ENCODE results near the gene OR6N1. TPM values are rescaled to one million over a fixed set of nuclear protein-coding genes. Genes with fewer than 3 reads are reported as not detected.

The OR6N1 gene
- total RNA-seq, 1 donor from 2014 or later: not detected

DNA sequence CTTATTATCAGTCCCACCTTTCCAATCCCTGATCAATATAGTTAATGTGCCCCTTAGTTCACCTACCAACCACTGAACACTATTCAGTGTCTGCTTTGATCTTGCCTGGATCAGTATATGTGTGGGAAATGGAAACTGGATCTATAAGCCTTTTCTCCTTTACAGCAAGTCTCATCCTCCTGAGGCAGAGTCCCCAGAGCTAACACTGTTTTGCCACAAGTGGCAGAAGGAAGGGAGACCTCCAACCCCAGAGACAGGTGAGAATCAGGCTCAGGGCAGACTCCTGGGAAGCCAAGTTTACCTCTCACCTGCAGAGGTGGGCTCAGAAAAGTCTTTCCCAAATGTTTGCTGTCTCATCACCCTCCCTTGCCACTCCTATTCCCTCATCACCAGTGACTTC is 9.1 kb upstream of the OR6N1 start, which contains the start of gene OR6N2:
OR6N2 (minus strand) TSS at position 101 of the 400 bp plus-strand sequence. CDS start 3,569 bp downstream, outside the sequence.
- DNase-seq: no peak
- ATAC-seq: no peak

DNA sequence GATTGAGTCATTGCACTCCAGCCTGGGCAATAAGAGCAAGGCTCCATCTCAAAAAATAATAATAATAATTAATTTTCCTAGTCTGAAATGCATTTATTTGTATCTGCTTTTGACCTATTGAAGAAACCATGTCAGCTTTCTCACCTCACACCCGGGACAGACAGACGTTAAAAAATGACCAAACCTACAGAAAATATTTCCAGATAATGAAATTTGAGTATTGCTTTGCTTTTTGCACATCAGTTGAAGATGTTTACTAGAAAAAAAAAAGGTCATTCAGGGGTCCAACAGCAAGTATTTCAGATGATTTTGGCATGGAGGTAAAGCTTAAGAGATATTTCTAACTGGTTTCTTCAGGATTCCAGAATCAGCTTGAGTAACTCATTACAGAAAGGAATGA is 17.6 kb downstream of the OR6N1 start, which contains the start of gene OR6K6:
OR6K6 (plus strand) TSS at position 301 of the 400 bp plus-strand sequence. CDS start 168 bp downstream, outside the sequence.
- DNase-seq (no peak), ATAC-seq (no peak)
- intact Hi-C loops (cut with micrococcal nuclease): no loop called here

More for the DNA sequence above, 9.1 kb upstream of the OR6N1 start, which contains the start of gene OR6N2:
- intact Hi-C loops (cut with micrococcal nuclease): no loop called here

DNA sequence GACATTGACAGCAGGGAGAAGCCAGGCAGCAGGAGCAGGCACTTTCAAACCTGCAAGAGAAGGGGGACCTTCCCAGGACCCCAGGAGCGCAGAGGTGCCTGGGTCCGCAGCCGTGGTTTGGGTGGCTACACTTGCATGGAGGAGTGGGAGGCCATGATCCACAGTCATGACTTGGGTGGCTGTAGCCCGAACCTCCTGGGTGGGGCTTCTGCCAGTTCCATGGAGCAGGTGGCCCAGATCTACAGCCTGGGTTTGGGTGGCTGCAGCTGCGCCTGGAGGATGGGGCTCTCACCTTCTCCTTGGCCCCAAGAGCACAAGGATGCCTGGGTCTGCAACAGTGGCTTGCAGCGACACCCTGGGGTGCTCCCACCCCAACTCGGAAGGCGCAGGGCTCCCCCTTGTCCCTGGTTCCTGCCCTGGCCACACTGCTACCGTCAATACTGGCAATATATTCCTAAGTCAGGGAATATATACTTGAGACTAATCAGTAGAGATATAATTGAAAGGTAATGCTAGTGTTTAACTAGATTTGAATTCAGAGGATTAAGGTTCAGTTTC is 19.8 kb downstream of the OR6N1 start:
- DNase-seq (no peak), ATAC-seq (no peak)
- intact Hi-C loops (cut with micrococcal nuclease): no loop called here

DNA sequence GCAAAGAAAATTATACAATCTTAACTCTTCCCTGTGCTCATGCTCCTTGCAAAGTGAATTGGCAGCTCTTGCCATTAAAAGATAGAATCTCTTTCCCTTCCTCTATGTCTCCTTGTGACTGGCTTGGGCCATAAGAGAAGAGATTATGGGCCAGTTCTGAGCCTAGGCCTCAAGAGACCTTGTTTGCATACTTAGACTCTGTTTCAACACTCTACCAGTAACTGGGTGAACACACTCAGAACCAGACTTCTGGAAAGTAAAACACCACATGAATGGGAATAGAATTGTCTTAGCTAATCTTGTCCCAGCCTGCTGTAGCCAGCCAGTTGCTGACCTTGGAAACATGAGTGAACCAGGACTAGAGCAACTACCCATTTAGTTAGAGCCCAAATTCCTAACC is 36.1 kb downstream of the OR6N1 start:
- ATAC-seq: no peak
- intact Hi-C loops (cut with micrococcal nuclease): no loop called here
- no peak for DNase-seq

DNA sequence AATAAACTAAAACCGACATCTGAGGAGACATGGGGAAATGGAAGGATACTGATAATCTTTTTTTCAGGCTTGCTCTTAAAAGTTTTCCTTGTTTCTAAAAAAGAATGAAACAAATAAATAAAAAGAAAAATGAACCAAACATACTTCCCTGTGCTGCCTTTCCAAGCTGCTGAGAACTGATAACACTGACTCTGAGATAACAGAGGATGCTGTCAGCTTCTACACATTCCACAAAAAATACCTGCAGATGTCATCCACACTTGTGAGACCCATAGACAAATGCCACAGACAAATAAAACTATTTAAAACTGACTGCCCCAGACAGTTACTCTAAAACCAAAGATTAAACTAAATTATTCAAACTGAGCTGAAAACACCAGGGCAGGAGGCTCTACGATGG is 39.5 kb downstream of the OR6N1 start:
- intact Hi-C loops (cut with micrococcal nuclease): no loop called here
- ATAC-seq: no peak
- no peak for DNase-seq

DNA sequence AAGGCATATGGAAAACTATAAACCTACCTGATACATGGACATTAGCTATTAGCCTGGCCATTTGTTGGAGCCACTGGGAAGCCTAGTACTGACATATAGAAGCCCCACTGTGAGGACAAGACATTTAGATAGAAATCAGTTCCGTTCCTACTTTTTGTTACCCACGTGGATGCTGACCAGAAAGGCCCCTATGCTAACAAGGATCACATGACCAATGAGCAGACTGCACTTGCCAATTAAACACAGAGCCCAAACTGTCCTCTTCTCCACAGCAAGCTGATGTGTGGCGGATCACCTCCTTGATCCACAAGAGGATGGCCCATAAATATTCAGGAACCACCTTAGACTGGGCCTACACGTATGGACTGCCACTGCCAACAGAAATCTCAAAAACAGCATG is 40.3 kb downstream of the OR6N1 start:
- DNase-seq (no peak), ATAC-seq (no peak)
- intact Hi-C loops (cut with micrococcal nuclease): no loop called here

DNA sequence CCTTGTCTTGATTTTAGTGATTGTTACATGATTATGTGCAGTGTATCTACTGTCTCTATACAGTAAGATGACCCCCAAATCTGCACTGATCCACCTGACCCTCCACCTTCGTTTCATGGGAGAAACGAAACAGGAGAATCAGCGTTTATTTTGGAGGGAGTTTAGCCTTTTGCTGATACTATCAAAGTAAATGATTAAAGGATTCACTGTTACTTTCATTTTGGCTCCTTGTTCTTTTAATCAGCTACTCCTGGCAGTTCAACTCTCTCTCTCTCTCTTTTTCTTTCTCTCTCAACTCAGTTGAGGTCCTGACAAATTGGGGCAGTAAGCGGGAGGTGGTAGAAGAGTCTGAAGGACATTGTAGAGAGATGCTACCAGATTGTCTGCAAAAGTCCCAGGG is 41.5 kb downstream of the OR6N1 start:
- no peak for ATAC-seq
- intact Hi-C loops (cut with micrococcal nuclease): no loop called here
- no peak for DNase-seq

DNA sequence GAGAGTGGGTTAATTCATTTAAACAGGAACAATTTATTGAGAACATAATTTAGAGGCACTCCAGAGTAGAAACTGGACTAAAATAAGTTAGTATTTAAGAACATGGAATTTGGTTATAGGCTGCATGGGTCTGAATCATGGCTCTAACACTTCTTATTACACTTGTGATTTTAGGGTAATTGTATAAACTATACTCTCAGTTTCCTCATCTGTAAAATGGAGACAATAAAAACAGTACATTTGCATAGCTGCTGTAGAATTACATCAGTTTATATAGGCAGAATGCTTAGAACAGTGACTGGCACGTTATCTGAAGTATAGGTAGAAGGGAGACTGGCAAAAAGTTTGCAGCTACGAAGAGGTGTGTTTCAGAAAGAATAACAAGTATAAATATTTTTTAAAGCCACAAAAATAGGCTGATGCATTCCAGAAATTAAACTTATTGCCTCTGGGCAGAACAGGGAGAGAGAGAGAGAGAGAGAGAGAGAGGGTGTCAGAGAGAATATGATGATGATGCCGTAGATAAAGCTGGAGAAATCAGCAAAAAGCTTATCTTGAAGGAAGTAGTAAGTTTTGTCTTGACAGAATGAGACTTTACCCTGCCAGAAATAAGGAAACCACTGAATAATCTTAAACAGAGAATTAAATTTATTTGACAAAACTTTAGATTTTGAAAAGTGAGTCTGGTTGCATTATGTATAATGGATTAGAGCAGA is 43.3 kb downstream of the OR6N1 start:
- intact Hi-C loops (cut with micrococcal nuclease): no loop called here
- DNase-seq (no peak), ATAC-seq (no peak)

DNA sequence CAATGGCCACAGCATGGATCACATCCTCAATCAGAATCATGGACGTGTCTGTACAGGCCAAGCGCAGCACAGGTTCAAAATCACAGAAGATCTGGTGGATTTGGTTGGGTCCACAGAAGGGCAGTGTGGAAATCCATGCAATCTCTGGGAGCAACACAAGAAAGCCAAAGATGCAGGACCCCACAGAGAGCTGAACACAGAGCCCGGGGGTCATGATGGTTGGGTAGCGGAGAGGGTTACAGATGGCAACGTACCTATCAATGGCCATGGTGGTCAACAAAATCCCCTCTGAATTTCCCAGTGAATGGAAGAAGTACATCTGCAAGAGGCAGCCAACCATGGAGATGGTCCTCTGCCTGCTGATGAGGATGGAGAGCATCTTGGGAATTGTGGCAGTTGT is 47.6 kb downstream of the OR6N1 start:
- intact Hi-C loops (cut with micrococcal nuclease): no loop called here
- ATAC-seq (no peak), DNase-seq (no peak)

DNA sequence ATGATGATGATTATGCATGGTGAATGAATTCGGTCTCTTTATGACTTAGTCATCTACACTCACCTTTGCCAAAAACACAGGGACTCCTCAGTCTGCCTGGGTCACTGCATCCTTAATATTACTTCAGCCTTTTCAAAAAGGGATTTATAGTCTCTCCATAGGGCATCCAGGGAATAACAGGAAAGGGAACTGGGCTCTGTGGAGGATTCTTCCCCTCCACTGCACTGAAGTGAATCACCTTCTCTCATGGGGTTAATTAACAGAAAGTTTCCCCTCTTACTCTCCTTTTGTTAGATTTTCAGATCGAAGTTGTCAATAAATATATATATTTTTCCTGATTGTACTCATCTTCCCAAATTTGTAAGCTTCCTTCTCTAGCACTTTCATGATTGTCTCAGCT is 51.4 kb downstream of the OR6N1 start, which contains the start of gene OR6K3:
OR6K3 (minus strand) TSS at position 101 of the 400 bp plus-strand sequence. CDS start 2,605 bp downstream, outside the sequence.
- ATAC-seq (no peak), DNase-seq (no peak)
- intact Hi-C loops (cut with micrococcal nuclease): no loop called here

DNA sequence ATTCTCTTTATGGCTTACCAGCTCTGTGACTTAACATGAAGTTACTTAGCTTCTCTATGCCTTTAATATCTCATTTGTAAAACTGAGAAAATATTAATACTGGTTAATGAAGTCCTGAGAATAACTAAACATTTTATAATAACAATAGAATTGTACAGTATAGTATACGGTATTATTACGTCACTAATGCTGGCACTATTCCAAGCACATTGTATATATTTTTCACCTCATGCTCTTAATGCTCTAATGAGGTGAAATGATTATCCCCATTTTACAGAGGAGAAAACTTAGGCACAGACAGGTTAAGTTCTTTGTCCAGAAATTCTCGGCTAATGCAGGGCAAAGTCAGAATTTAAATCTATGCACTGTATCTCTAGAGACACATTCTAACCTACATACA is 52.3 kb downstream of the OR6N1 start:
- DNase-seq (no peak), ATAC-seq (no peak)
- intact Hi-C loops (cut with micrococcal nuclease): no loop called here

DNA sequence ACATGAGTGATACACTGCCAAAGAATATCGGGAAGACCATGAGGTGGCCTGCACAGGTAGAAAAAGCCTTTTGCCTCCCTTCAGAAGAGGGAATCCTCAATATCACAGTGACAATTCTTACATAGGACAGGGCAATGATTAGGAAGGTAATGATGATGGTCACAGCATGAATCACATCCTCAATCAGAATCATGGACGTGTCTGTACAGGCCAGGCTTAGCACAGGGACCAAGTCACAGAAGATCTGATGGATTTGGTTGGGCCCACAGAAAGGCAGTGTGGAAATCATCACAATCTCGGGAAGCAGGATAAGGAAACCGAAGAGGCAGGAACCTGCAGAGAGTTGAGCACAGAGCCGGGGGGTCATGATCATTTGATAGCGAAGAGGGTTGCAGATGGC is 54.7 kb downstream of the OR6N1 start:
- DNase-seq: no peak
- no peak for ATAC-seq
- intact Hi-C loops (cut with micrococcal nuclease): no loop called here

DNA sequence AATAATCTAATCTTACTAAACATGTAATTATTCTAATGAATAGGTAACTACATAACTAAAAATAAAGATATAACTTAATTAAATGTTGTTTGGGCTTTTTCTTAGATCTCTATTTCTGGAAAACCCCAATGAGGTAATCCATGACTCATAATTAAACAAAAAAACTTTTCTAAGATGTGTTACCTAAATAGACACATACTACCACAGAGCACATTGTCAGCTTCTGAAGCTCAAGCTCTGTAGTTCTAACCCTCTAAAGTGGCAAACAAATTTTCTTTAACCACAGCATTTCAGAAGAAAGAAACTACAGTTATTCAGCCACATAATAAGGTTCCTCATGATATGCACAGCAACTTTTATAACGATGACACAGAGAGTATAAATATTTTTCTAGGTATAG is 55.7 kb downstream of the OR6N1 start:
- intact Hi-C loops (cut with micrococcal nuclease): no loop called here
- no peak for ATAC-seq
- DNase-seq: no peak

DNA sequence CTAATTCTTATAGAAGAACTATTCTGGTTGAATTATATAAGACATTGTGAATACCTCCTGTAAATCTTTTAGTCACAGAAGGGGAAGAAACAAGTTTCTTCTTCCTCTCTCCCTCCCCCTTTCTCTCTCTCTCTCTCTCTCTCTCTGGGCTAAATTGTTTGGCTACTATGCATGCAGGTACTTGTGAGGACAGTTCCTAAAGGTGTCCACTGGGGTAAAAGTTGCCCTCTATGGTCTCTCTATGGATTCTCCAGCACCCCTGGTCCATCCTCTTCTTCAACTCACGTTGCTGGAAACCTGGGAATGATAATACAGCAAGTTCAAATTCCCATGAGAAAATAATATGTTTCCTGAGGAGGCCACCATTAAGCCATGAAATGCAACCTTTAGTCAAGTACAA is 57.2 kb downstream of the OR6N1 start:
- DNase-seq (no peak), ATAC-seq (no peak)
- intact Hi-C loops (cut with micrococcal nuclease): no loop called here

Other genes with a start within 250 kb of the OR6N1 start
- gene OR6Y1, start 217.8 kb downstream of the OR6N1 start, total RNA-seq: not detected
- not detected for gene OR6P1, start 201.6 kb downstream of the OR6N1 start, total RNA-seq
- gene OR10X1, start 192.3 kb downstream of the OR6N1 start, total RNA-seq: not detected
- not detected for gene OR10Z1, start 166.9 kb downstream of the OR6N1 start, total RNA-seq
- not detected for gene SPTA1, start 85.5 kb downstream of the OR6N1 start, total RNA-seq
- not detected for gene OR6K2, start 71.5 kb downstream of the OR6N1 start, total RNA-seq
- gene OR6K3, start 51.5 kb downstream of the OR6N1 start, total RNA-seq: not detected
- gene OR6K6, start 17.5 kb downstream of the OR6N1 start, total RNA-seq: not detected
- not detected for gene OR6N2, start 9.0 kb upstream of the OR6N1 start, total RNA-seq
- 4.9 TPM for gene MNDA, start 59.2 kb upstream of the OR6N1 start, total RNA-seq
- not detected for gene PYHIN1, start 159.4 kb upstream of the OR6N1 start, total RNA-seq
- gene IFI16, start 237.7 kb upstream of the OR6N1 start, total RNA-seq: 24.2 TPM

All from left ventricle myocardium superior (tissue), 1 donor.